Hepatocyte (in vitro differentiated cells): Measurements from ENCODE around the gene WDR46.

Experiments
- CTCF ChIP-seq: fragments of 200-600 bp; sonication (generic); IDR thresholded peaks from 2 replicates; pipeline ENCODE4 v1.5.1; 2016; ENCODE audit warnings: antibody characterized with exemption, mild to moderate bottlenecking; ENCODE audit not compliant: poor library complexity
- EZH2 ChIP-seq: fragments of 200-600 bp; sonication (generic); IDR thresholded peaks from 2 replicates; pipeline ENCODE4 v1.6.1; 2016; ENCODE audit warnings: antibody characterized with exemption, mild to moderate bottlenecking, borderline replicate concordance
- EZH2phosphoT487 ChIP-seq: fragments of 200-600 bp; sonication (generic); IDR thresholded peaks from one replicate; pipeline ENCODE4 v1.6.1; 2018; ENCODE audit warnings: antibody characterized with exemption, mild to moderate bottlenecking, low read depth, moderate library complexity; ENCODE audit not compliant: unreplicated experiment, severe bottlenecking

- TF ChIP-seq CTCF = no peak
- no peak for TF ChIP-seq EZH2
- no peak for TF ChIP-seq EZH2phosphoT487
Observed at GRCh38 chr6:33250731-33251130, 38.3 kb downstream of the WDR46 start.
